K562 (cell line): Measurements from ENCODE around the gene AMZ2.

Experiments
- ARID2 ChIP-seq: fragments of 450-650 bp; IDR thresholded peaks from 2 replicates; pipeline ENCODE4 v1.6.1; 2017; ENCODE audit warnings: antibody characterized with exemption, mild to moderate bottlenecking
- CEBPB ChIP-seq: fragments of 450-650 bp; IDR thresholded peaks from 2 replicates; pipeline ENCODE4 v1.6.1; 2016; ENCODE audit warnings: missing genetic modification characterization, missing compliant biosample characterization
- EZH2 ChIP-seq: IDR thresholded peaks from 2 replicates; pipeline ENCODE4 v1.6.1; 2012; ENCODE audit warnings: low read depth, mild to moderate bottlenecking, inconsistent platforms, low read length, borderline replicate concordance
- KAT7 ChIP-seq: sonication (generic); formaldehyde crosslinking; IDR thresholded peaks from 2 replicates; pipeline ENCODE4 v1.8.0; 2022; ENCODE audit warnings: missing genetic modification reagents, mild to moderate bottlenecking, borderline replicate concordance
- KLF1 ChIP-seq: fragments of 450-650 bp; IDR thresholded peaks from 2 replicates; pipeline ENCODE4 v1.6.1; 2016; ENCODE audit warnings: missing genetic modification characterization, missing compliant biosample characterization
- SIN3A ChIP-seq, 2 experiments: fragments of 150-350 bp in 1 of 2; IDR thresholded peaks; 2 replicates each; pipeline ENCODE4 v1.6.1; 2011 to 2016; ENCODE audit warnings: borderline replicate concordance in 2 of 2, low read depth in 2 of 2, low read length in 2 of 2, mild to moderate bottlenecking in 2 of 2, moderate library complexity in 2 of 2; ENCODE audit not compliant: control insufficient read depth in 1 of 2
- TBL1XR1 ChIP-seq, 2 experiments: IDR thresholded peaks; 2 replicates each; pipeline ENCODE4 v1.6.1; 2012; ENCODE audit warnings: improper control_type of control experiment in 2 of 2, low read length in 2 of 2, mild to moderate bottlenecking in 1 of 2
- TCF3 ChIP-seq: sonication (generic); formaldehyde crosslinking; IDR thresholded peaks from 2 replicates; pipeline ENCODE4 v1.4.0; 2020; ENCODE audit warnings: mild to moderate bottlenecking, missing genetic modification reagents
- TF ChIP-seq, protein P1 (sequence below): sonication (generic); formaldehyde crosslinking; IDR thresholded peaks from 2 replicates; pipeline ENCODE4 v1.8.0; 2022; ENCODE audit warnings: mild to moderate bottlenecking, low read depth, missing genetic modification reagents
- TF ChIP-seq, protein P2 (sequence below), 3 experiments: IDR thresholded peaks in 2 of 3; conservative IDR thresholded peaks in 1 of 3; 2 replicates each; pipeline ENCODE4 v1.5.1; 2011 to 2012; ENCODE audit warnings: low read length in 3 of 3, mild to moderate bottlenecking in 3 of 3, control low read depth in 2 of 3, improper control_type of control experiment in 1 of 3, inconsistent platforms in 1 of 3, low read depth in 1 of 3, mixed read lengths in 1 of 3, moderate library complexity in 1 of 3; ENCODE audit not compliant: insufficient read depth in 2 of 3

DNA sequence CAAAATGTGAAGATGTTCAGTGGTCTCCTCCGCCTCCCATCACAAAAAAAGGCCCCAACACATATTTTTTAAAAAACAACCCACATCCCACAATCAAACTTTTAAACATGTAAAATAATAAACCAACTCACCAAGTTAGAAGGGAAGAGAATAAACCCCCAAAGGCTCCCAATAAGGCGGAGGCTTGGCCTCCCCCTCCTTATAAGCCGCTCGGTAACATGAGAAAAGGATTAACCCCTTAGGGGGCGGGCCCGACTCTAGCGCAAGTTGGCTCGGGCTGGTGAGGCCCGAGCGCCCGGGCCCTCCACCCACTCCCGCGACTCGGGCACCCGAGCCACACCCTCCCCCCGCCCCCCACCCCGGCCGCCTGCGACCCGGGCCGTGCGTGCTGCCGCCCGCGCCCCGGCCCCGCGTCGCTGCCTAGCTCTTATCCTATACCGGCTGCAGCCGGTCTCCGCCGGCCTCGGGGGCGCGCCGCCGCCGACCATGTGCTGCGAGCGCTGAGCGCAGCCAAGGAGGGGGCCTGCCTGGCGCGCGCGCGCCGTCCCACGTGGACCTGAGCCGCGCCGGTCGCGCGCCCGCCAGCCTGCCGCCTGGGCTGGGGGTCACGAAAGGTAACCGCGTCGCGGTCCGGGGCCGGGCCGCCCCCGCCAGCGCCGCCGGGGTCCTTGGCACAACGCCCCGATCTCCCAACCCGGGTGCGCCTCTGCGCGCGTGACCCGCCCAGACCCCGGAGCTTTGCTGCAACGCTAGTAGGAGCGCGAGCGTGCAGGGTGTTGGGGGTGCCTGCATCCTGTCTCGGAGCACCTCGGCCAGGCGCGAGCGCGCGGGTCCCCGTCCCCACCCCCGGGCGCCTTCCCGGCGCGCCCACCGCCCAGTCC is 43.4 kb downstream of the AMZ2 start, which contains the start of the genes ARSG and SLC16A6:
- TF ChIP-seq TCF3 (CRISPR knock-in tag), result no peak
- no peak for TF ChIP-seq KLF1 (tag)
- TF ChIP-seq, protein P1, sequence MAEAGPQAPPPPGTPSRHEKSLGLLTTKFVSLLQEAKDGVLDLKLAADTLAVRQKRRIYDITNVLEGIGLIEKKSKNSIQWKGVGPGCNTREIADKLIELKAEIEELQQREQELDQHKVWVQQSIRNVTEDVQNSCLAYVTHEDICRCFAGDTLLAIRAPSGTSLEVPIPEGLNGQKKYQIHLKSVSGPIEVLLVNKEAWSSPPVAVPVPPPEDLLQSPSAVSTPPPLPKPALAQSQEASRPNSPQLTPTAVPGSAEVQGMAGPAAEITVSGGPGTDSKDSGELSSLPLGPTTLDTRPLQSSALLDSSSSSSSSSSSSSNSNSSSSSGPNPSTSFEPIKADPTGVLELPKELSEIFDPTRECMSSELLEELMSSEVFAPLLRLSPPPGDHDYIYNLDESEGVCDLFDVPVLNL, result no peak
- no peak for TF ChIP-seq ARID2
- TF ChIP-seq EZH2, result no peak
- TF ChIP-seq KAT7, result no peak
- no peak for TF ChIP-seq CEBPB
- TF ChIP-seq TBL1XR1 (IDR thresholded peaks at IDR 0.05; ENCODE audit: low read length in 2 of 2), result no peak
- TF ChIP-seq, protein P2, sequence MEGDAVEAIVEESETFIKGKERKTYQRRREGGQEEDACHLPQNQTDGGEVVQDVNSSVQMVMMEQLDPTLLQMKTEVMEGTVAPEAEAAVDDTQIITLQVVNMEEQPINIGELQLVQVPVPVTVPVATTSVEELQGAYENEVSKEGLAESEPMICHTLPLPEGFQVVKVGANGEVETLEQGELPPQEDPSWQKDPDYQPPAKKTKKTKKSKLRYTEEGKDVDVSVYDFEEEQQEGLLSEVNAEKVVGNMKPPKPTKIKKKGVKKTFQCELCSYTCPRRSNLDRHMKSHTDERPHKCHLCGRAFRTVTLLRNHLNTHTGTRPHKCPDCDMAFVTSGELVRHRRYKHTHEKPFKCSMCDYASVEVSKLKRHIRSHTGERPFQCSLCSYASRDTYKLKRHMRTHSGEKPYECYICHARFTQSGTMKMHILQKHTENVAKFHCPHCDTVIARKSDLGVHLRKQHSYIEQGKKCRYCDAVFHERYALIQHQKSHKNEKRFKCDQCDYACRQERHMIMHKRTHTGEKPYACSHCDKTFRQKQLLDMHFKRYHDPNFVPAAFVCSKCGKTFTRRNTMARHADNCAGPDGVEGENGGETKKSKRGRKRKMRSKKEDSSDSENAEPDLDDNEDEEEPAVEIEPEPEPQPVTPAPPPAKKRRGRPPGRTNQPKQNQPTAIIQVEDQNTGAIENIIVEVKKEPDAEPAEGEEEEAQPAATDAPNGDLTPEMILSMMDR (IDR thresholded peaks at IDR 0.05 in 2 of 3, conservative IDR thresholded peaks at IDR 0.05 in 1 of 3; ENCODE audit: insufficient read depth in 2 of 3, low read depth in 1 of 3, low read length in 3 of 3), result no peak
- peak; percentile 54 to 72; a peak in 1 of 4 replicates for TF ChIP-seq SIN3A (IDR thresholded peaks at IDR 0.05; ENCODE audit: borderline replicate concordance in 2 of 2, control insufficient read depth in 1 of 2, low read depth in 2 of 2, low read length in 2 of 2)
